ENCODE measurements around the gene ADAM10.

Gene ADAM10

GRCh38 chr15:58788056-58788710 is 38.7 kb upstream of the ADAM10 start:
- Histone ChIP-seq H3K27ac (no peak overlapping the region), H3K4me1 (no peaks in the 10 kb centered on the region), H2AFZ (no peak overlapping the region), H3K4me2 (ENCODE audit: low read length) (no peak overlapping the region), H3K9ac (no peak overlapping the region), H3K79me2 (no peaks in the 10 kb centered on the region), H3K27me3 (ENCODE audit: control insufficient read depth, insufficient read depth, low read length) (no peaks in the 10 kb centered on the region), H3K4me3 (ENCODE audit: low read depth, low read length) (no peak overlapping the region), H3K36me3 (ENCODE audit: control insufficient read depth, insufficient read depth, low read length) (no peaks in the 10 kb centered on the region), H3K9me3 (ENCODE audit: control insufficient read depth, low read length) (no peaks in the 10 kb centered on the region)
- no peak for TF ChIP-seq CTCF (IDR thresholded peaks at IDR 0.05)

- Histone ChIP-seq H2AFZ (no peak overlapping the region), H3K4me3 (ENCODE audit: low read depth, low read length) (no peak overlapping the region), H3K27ac (no peak overlapping the region), H3K79me2 (no peaks in the 10 kb centered on the region), H3K4me1 (no peaks in the 10 kb centered on the region), H3K36me3 (ENCODE audit: control insufficient read depth, insufficient read depth, low read length) (no peaks in the 10 kb centered on the region), H3K4me2 (ENCODE audit: low read length) (no peak overlapping the region), H3K9ac (no peak overlapping the region), H3K9me3 (ENCODE audit: control insufficient read depth, low read length) (no peaks in the 10 kb centered on the region), H3K27me3 (ENCODE audit: control insufficient read depth, insufficient read depth, low read length) (no peaks in the 10 kb centered on the region)
- TF ChIP-seq CTCF (IDR thresholded peaks at IDR 0.05): no peak
Measured at GRCh38 chr15:58785355-58785754, 35.8 kb upstream of the ADAM10 start.

GRCh38 chr15:58779554-58779953 is 30.0 kb upstream of the ADAM10 start:
- H3K9me3 ChIP-seq (ENCODE audit: control insufficient read depth, low read length): no peaks in the 10 kb centered on the region
- H3K36me3 ChIP-seq (ENCODE audit: control insufficient read depth, insufficient read depth, low read length): no peaks in the 10 kb centered on the region
- no peaks in the 10 kb centered on the region for H3K27me3 ChIP-seq (ENCODE audit: control insufficient read depth, insufficient read depth, low read length)
- no peak overlapping the region for H3K9ac ChIP-seq
- no peak overlapping the region for H3K4me3 ChIP-seq (ENCODE audit: low read depth, low read length)
- H3K27ac ChIP-seq: no peak overlapping the region
- TF ChIP-seq CTCF (IDR thresholded peaks at IDR 0.05): no peak
- no peaks in the 10 kb centered on the region for H3K4me1 ChIP-seq
- H3K79me2 ChIP-seq: peaks cover 12% of the 10 kb centered on the region
- no peak overlapping the region for H3K4me2 ChIP-seq (ENCODE audit: low read length)
- H2AFZ ChIP-seq: no peak overlapping the region

GRCh38 chr15:58777107-58777506 is 27.6 kb upstream of the ADAM10 start:
- no peak overlapping the region for H2AFZ ChIP-seq
- no peak overlapping the region for H3K4me3 ChIP-seq (ENCODE audit: low read depth, low read length)
- no peak overlapping the region for H3K27ac ChIP-seq
- no peaks in the 10 kb centered on the region for H3K9me3 ChIP-seq (ENCODE audit: control insufficient read depth, low read length)
- H3K79me2 ChIP-seq: peaks cover 18% of the 10 kb centered on the region
- no peaks in the 10 kb centered on the region for H3K27me3 ChIP-seq (ENCODE audit: control insufficient read depth, insufficient read depth, low read length)
- no peak overlapping the region for H3K9ac ChIP-seq
- peaks cover 8% of the 10 kb centered on the region for H3K4me1 ChIP-seq
- no peaks in the 10 kb centered on the region for H3K36me3 ChIP-seq (ENCODE audit: control insufficient read depth, insufficient read depth, low read length)
- TF ChIP-seq CTCF (IDR thresholded peaks at IDR 0.05): no peak
- H3K4me2 ChIP-seq (ENCODE audit: low read length): no peak overlapping the region

- no peaks in the 10 kb centered on the region for H3K36me3 ChIP-seq (ENCODE audit: control insufficient read depth, insufficient read depth, low read length)
- H3K4me1 ChIP-seq: peaks cover 8% of the 10 kb centered on the region
- no peak for TF ChIP-seq CTCF (IDR thresholded peaks at IDR 0.05)
- H3K79me2 ChIP-seq: peaks cover 18% of the 10 kb centered on the region
- no peak overlapping the region for H3K27ac ChIP-seq
- no peak overlapping the region for H3K4me2 ChIP-seq (ENCODE audit: low read length)
- no peaks in the 10 kb centered on the region for H3K9me3 ChIP-seq (ENCODE audit: control insufficient read depth, low read length)
- no peak overlapping the region for H2AFZ ChIP-seq
- no peaks in the 10 kb centered on the region for H3K27me3 ChIP-seq (ENCODE audit: control insufficient read depth, insufficient read depth, low read length)
- H3K4me3 ChIP-seq (ENCODE audit: low read depth, low read length): no peak overlapping the region
- no peak overlapping the region for H3K9ac ChIP-seq
Measured at GRCh38 chr15:58775402-58775801, 25.9 kb upstream of the ADAM10 start.

Measured in parathyroid adenoma (tissue), 2 donors.